ENCODE results near the gene CYSLTR1. TPM values are rescaled to one million over a fixed set of nuclear protein-coding genes. Genes with fewer than 3 reads are reported as not detected.
"Not testable (repeated sequence)": the region's sequence is repeated elsewhere in the genome, so short reads cannot be mapped to it uniquely, and the experiment has no call there.

Gene CYSLTR1
- polyA plus RNA-seq, 1 experiment, result not detected

DNA sequence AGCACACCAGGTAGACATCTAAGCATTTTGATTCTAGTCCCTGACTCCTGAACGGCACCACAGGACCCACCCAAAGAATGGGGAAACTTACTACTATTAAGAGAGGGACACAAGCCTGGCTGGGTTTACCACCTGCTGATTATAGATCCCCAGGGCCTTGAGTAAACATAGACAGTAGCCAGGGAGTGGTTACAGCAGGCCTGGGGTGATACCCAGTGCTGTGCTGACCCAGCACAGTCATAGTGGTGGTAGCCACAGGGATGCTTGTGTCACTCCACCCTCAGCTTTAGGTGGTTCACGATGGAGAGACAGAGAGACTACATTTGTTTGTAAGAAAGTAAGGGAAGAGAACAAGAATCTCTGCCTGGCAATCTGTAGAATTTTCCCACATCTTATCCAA is 11.7 kb downstream of the CYSLTR1 start:
- Histone ChIP-seq H3K27me3 (ENCODE audit: control insufficient read depth, insufficient read depth, low read length) (no peaks in the 10 kb centered on the region), H3K9me3 (ENCODE audit: control insufficient read depth, insufficient read depth, low read length) (peaks cover 3% of the 10 kb centered on the region; the same call in 1 of the 2 replicates), H3K27ac (ENCODE audit: low read depth, low read length) (no peak overlapping the region), H3K4me3 (ENCODE audit: low read depth, low read length) (no peak overlapping the region)
- DNase-seq (ENCODE audit: low read depth, low spot score), result no peak
- CTCF ChIA-PET, result no interaction called here
- TF ChIP-seq, protein P1, sequence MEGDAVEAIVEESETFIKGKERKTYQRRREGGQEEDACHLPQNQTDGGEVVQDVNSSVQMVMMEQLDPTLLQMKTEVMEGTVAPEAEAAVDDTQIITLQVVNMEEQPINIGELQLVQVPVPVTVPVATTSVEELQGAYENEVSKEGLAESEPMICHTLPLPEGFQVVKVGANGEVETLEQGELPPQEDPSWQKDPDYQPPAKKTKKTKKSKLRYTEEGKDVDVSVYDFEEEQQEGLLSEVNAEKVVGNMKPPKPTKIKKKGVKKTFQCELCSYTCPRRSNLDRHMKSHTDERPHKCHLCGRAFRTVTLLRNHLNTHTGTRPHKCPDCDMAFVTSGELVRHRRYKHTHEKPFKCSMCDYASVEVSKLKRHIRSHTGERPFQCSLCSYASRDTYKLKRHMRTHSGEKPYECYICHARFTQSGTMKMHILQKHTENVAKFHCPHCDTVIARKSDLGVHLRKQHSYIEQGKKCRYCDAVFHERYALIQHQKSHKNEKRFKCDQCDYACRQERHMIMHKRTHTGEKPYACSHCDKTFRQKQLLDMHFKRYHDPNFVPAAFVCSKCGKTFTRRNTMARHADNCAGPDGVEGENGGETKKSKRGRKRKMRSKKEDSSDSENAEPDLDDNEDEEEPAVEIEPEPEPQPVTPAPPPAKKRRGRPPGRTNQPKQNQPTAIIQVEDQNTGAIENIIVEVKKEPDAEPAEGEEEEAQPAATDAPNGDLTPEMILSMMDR (IDR thresholded peaks at IDR 0.05; ENCODE audit: low read depth, low read length), result no peak
- POLR2A ChIA-PET, result no interaction called here

DNA sequence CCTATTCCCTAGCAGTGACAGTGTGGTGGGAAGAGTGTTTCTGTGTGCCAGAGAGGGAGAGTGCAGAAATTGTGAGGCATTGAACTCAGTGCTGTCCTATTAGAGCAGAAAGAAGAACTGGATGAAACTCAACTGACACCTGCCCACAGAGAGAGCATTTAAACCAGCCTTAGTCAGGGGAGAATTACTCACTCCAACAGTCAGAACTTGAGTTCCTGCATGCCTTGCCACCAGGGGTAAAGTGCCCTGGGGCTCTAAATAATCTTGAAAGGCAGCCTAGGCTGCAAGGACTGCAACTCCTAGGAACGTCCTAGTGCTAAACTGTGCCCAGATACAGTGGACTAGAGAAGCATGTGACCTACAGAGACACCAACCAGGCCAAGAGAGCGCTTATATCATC is 12.8 kb downstream of the CYSLTR1 start:
- H3K4me3 ChIP-seq (ENCODE audit: low read depth, low read length), result no peak overlapping the region
- ChIA-PET CTCF (no interaction called here), POLR2A (no interaction called here)
- no peak overlapping the region for H3K27ac ChIP-seq (ENCODE audit: low read depth, low read length)
- no peaks in the 10 kb centered on the region for H3K27me3 ChIP-seq (ENCODE audit: control insufficient read depth, insufficient read depth, low read length)
- TF ChIP-seq, protein P1 (IDR thresholded peaks at IDR 0.05; ENCODE audit: low read depth, low read length), result no peak
- peaks cover 3% of the 10 kb centered on the region; the same call in 1 of the 2 replicates for H3K9me3 ChIP-seq (ENCODE audit: control insufficient read depth, insufficient read depth, low read length)
- no peak for DNase-seq (ENCODE audit: low read depth, low spot score)

GRCh38 chrX:78313526-78313925 is 13.9 kb downstream of the CYSLTR1 start:
- ChIA-PET CTCF (no interaction called here), POLR2A (no interaction called here)
- DNase-seq (ENCODE audit: low read depth, low spot score), result no peak
- TF ChIP-seq, protein P1 (IDR thresholded peaks at IDR 0.05; ENCODE audit: low read depth, low read length), result no peak
- no peak overlapping the region for H3K27ac ChIP-seq (ENCODE audit: low read depth, low read length)
- no peak overlapping the region for H3K4me3 ChIP-seq (ENCODE audit: low read depth, low read length)
- peaks cover 3% of the 10 kb centered on the region; the same call in 1 of the 2 replicates for H3K9me3 ChIP-seq (ENCODE audit: control insufficient read depth, insufficient read depth, low read length)
- H3K27me3 ChIP-seq (ENCODE audit: control insufficient read depth, insufficient read depth, low read length), result no peaks in the 10 kb centered on the region

DNA sequence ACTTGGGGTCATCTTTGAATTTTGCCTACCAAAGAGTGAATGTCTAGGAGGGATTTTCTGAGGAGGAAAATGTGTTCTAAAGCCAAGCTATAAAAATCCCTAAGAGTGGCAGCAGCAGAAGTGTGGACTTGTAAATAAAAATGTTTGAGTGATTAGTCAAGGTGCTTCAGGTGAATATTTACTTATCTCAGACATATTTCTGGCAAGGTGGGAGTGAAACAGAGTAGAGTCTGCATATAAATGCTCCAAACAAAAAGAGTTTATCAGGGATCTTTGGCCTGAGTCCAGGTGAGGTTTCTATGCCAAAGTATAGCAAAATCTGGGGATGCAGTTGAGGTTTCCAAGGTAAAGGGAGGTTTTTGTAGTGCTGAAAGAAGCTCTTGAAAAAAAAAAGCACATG is 19.7 kb downstream of the CYSLTR1 start:
- H3K27ac ChIP-seq (ENCODE audit: low read depth, low read length), result no peak overlapping the region
- POLR2A ChIA-PET, result no interaction called here
- TF ChIP-seq, protein P1 (IDR thresholded peaks at IDR 0.05; ENCODE audit: low read depth, low read length), result no peak
- no peak for DNase-seq (ENCODE audit: low read depth, low spot score)
- CTCF ChIA-PET, result no interaction called here
- no peaks in the 10 kb centered on the region for H3K9me3 ChIP-seq (ENCODE audit: control insufficient read depth, insufficient read depth, low read length)
- no peak overlapping the region for H3K4me3 ChIP-seq (ENCODE audit: low read depth, low read length)
- no peaks in the 10 kb centered on the region for H3K27me3 ChIP-seq (ENCODE audit: control insufficient read depth, insufficient read depth, low read length)

- no peaks in the 10 kb centered on the region for H3K9me3 ChIP-seq (ENCODE audit: control insufficient read depth, insufficient read depth, low read length)
- no peak overlapping the region for H3K27ac ChIP-seq (ENCODE audit: low read depth, low read length)
- no peak overlapping the region for H3K4me3 ChIP-seq (ENCODE audit: low read depth, low read length)
- TF ChIP-seq, protein P1 (IDR thresholded peaks at IDR 0.05; ENCODE audit: low read depth, low read length), result no peak
- DNase-seq (ENCODE audit: low read depth, low spot score), result no peak
- no peaks in the 10 kb centered on the region for H3K27me3 ChIP-seq (ENCODE audit: control insufficient read depth, insufficient read depth, low read length)
- ChIA-PET POLR2A (no interaction called here), CTCF (no interaction called here)
Observed at GRCh38 chrX:78303086-78303485, 24.3 kb downstream of the CYSLTR1 start.

DNA sequence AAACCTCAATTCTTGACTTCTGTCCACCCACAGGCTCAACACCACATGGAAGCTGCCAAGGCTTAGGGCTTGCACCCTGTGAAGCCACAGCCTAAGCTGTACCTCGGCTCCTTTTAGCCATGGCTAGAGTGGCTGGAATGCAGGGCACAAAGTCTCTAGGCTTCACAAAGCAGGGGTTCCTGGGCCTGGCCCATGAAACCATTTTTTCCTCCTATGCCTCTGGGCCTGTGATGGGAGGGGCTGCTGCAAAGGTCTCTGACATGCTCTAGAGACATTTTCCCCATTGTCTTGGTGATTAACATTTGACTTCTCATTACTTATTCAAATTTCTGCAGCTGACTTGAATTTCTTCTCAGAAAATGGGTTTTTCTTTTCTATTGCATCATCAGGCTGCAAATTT is 26.5 kb downstream of the CYSLTR1 start:
- H3K4me3 ChIP-seq (ENCODE audit: low read depth, low read length); H3K9me3 ChIP-seq (ENCODE audit: control insufficient read depth, insufficient read depth, low read length); CTCF ChIA-PET; H3K27me3 ChIP-seq (ENCODE audit: control insufficient read depth, insufficient read depth, low read length); H3K27ac ChIP-seq (ENCODE audit: low read depth, low read length); POLR2A ChIA-PET; DNase-seq (ENCODE audit: low read depth, low spot score): not testable (repeated sequence)

Measured in AG04450 (cell line).